HepG2 (cell line): Measurements from ENCODE around the gene ISG20L2. TPM values are rescaled to one million over a fixed set of nuclear protein-coding genes. Genes with fewer than 3 reads are reported as not detected.

Experiments used
- ATAC-seq: fragments of 200-7000 bp; cut with Tn5 transposase; 3 replicates; pipeline ENCODE4 v1.9.1; 2020; ENCODE audit warnings: mild to moderate bottlenecking, moderate library complexity
- BruUV-seq: library from RNA; stranded (reverse); fragments of 400-500 nt; replicated peaks from 2 replicates; lab custom pipeline; 2021; lab: Mats Ljungman, UMichigan
- CTCF ChIA-PET: fragments of 300-600 bp; formaldehyde crosslinking; extraction: SDS; loops from one replicate; lab custom pipeline; 2021; ENCODE audit warnings: low total read pairs, inconsistent platforms, low intra/inter-chr PET ratio; lab: Yijun Ruan, JAX
- POLR2A ChIA-PET: fragments of 350-600 bp; sonication (Branson Sonifier 250); formaldehyde crosslinking; loops from one replicate; lab custom pipeline; 2020; ENCODE audit warnings: antibody characterized with exemption, inconsistent platforms; lab: Yijun Ruan, JAX
- DNase-seq: peaks from one replicate; pipeline ENCODE4 v3.0.0-alpha.2; 2015; ENCODE audit warnings: low spot score
- FAIRE-seq: peaks from 3 replicates; lab custom pipeline; 2011; peaks lifted over from hg19 to GRCh38; lab: Jason Lieb, UNC
- H2AFZ ChIP-seq: one replicate; pipeline ENCODE4 v1.6.1; 2011; ENCODE audit warnings: low read length, inconsistent platforms
- H3K27ac ChIP-seq: fragments of 300-600 bp; 3 replicates; pipeline ENCODE4 v1.8.0; 2011; ENCODE audit warnings: mixed run types, mild to moderate bottlenecking, mixed read lengths, low read length, inconsistent platforms; ENCODE audit not compliant: insufficient read depth; ENCODE audit errors: extremely low read length
- H3K27me3 ChIP-seq, 2 experiments: fragments of 200-600 bp in 1 of 2; 2 replicates in 1 of 2; 3 replicates in 1 of 2; pipeline versions ENCODE4 v1.6.0 to v1.8.0; 2011; ENCODE audit warnings: low read length in 2 of 2, mild to moderate bottlenecking in 2 of 2, moderate library complexity in 2 of 2, inconsistent platforms in 1 of 2; ENCODE audit not compliant: insufficient read depth in 2 of 2, control insufficient read depth in 1 of 2
- H3K36me3 ChIP-seq, 2 experiments: fragments of 200-600 bp in 1 of 2; replicated peaks in 1 of 2; 2 replicates in 1 of 2; 3 replicates in 1 of 2; pipeline versions ENCODE4 v1.5.1 to v1.8.0; 2011; ENCODE audit warnings: low read length in 2 of 2, inconsistent platforms in 1 of 2; ENCODE audit not compliant: insufficient read depth in 2 of 2, control insufficient read depth in 1 of 2
- H3K4me1 ChIP-seq: 2 replicates; pipeline ENCODE4 v1.5.1; 2012; ENCODE audit warnings: low read length, inconsistent platforms; ENCODE audit not compliant: insufficient read depth
- H3K4me2 ChIP-seq: 2 replicates; pipeline ENCODE4 v1.6.0; 2011; ENCODE audit warnings: low read depth, low read length, inconsistent platforms
- H3K4me3 ChIP-seq, 3 experiments: fragments of 200-600 bp in 1 of 3; sonication (generic), shearing (Covaris generic) in 1 of 3; replicated peaks in 1 of 3; 2 replicates each; pipeline ENCODE4 v1.5.1; 2011 to 2016; ENCODE audit warnings: low read length in 3 of 3, inconsistent platforms in 2 of 3, low read depth in 2 of 3, mild to moderate bottlenecking in 2 of 3, control low read depth in 1 of 3, mixed read lengths in 1 of 3; ENCODE audit not compliant: insufficient read depth in 1 of 3
- H3K79me2 ChIP-seq: one replicate; pipeline ENCODE4 v1.6.1; 2011; ENCODE audit warnings: low read length, inconsistent platforms; ENCODE audit not compliant: insufficient read depth
- H3K9ac ChIP-seq: 2 replicates; pipeline ENCODE4 v1.6.0; 2011; ENCODE audit warnings: mild to moderate bottlenecking, low read depth, low read length, inconsistent platforms; ENCODE audit not compliant: insufficient read depth
- H3K9me3 ChIP-seq: 2 replicates; pipeline ENCODE4 v1.5.1; 2012; ENCODE audit warnings: mild to moderate bottlenecking, low read length
- H4K20me1 ChIP-seq: 2 replicates; pipeline ENCODE4 v1.6.0; 2011; ENCODE audit warnings: inconsistent platforms, mild to moderate bottlenecking, low read length, moderate library complexity; ENCODE audit not compliant: insufficient read depth
- BORCS8-MEF2B ChIP-seq: sonication (generic); formaldehyde crosslinking; IDR thresholded peaks from 2 replicates; pipeline ENCODE4 v1.8.0; 2022; ENCODE audit warnings: mild to moderate bottlenecking, missing genetic modification reagents
- MAZ ChIP-seq, 2 experiments: sonication (generic) in 1 of 2; formaldehyde crosslinking in 1 of 2; IDR thresholded peaks; 2 replicates each; pipeline versions ENCODE4 v1.5.0 to v1.6.1; 2012 to 2020; ENCODE audit warnings: low read depth in 2 of 2, mild to moderate bottlenecking in 2 of 2, borderline replicate concordance in 1 of 2, improper control_type of control experiment in 1 of 2, low read length in 1 of 2, missing genetic modification reagents in 1 of 2, moderate library complexity in 1 of 2
- NCOA2 ChIP-seq: sonication (generic); formaldehyde crosslinking; IDR thresholded peaks from 2 replicates; pipeline ENCODE4 v1.8.0; 2022; ENCODE audit warnings: inconsistent platforms
- SP4 ChIP-seq: sonication (generic); formaldehyde crosslinking; IDR thresholded peaks from 2 replicates; pipeline ENCODE4 v1.8.1; 2023; ENCODE audit warnings: mild to moderate bottlenecking, missing genetic modification reagents
- TCF7 ChIP-seq: sonication (generic); IDR thresholded peaks from 2 replicates; pipeline ENCODE4 v1.6.1; 2016; ENCODE audit warnings: antibody characterized with exemption, low read depth
- ZFP36 ChIP-seq: fragments of 150-350 bp; IDR thresholded peaks from 2 replicates; pipeline ENCODE4 v1.6.1; 2018; ENCODE audit warnings: borderline replicate concordance, low read length, low read depth; ENCODE audit not compliant: partially characterized antibody
- ZMYM4 ChIP-seq: sonication (generic); formaldehyde crosslinking; IDR thresholded peaks from 2 replicates; pipeline ENCODE4 v1.8.1; 2023; ENCODE audit warnings: mild to moderate bottlenecking, missing genetic modification reagents
- ZNF501 ChIP-seq: sonication (generic); formaldehyde crosslinking; IDR thresholded peaks from 2 replicates; pipeline ENCODE4 v1.5.1; 2020; ENCODE audit warnings: mild to moderate bottlenecking, moderate library complexity, missing genetic modification reagents
- WGBS: methylation state at CpG from one replicate; pipeline ENCODE4 v1.1.6; 2017; ENCODE audit warnings: low lambda C conversion rate; 5-methylcytosine and 5-hydroxymethylcytosine counted together
- in situ Hi-C: cut with HindIII; loops from 2 replicates; pipeline ENCODE4 v1.10.0; 2017; ENCODE audit warnings: low pct_unique_long_range_greater_than_20kb; ENCODE audit not compliant: extremely low pct_ligation_motif_present
- intact Hi-C: fragments of 100-400 bp; cut with micrococcal nuclease; formaldehyde crosslinking; loops from one replicate; pipeline ENCODE4 v1.10.0; 2022; ENCODE audit not compliant: unreplicated experiment
- polyA plus RNA-seq, 8 experiments: library from polyadenylated mRNA; depleted of rRNA in 3 of 8; stranded (reverse) in 7 of 8; unstranded in 1 of 8; fragments of >200 nt; fragmentation: Illumina TruSeq in 4 of 8; extraction: Trizol in 4 of 8; gene quantifications; 2 replicates each; pipeline versions ENCODE4 v1.2.1 to v1.2.3, GENCODE V29; 2011 to 2016; ENCODE audit warnings: low read depth in 4 of 8, missing spikeins in 1 of 8, mixed read lengths in 1 of 8; ENCODE audit not compliant: insufficient read depth in 1 of 8
- total RNA-seq, 5 experiments: library from RNA; depleted of rRNA; stranded (reverse); fragments of >200 nt; fragmentation: Illumina TruSeq; extraction: Trizol; gene quantifications; 2 replicates each; pipeline ENCODE4 v1.2.3, GENCODE V29; 2016; ENCODE audit warnings: low read depth in 1 of 5
- TF ChIP-seq, protein P1 (sequence below): sonication (generic); formaldehyde crosslinking; IDR thresholded peaks from 2 replicates; pipeline ENCODE4 v1.4.0; 2020; ENCODE audit warnings: missing genetic modification reagents, mild to moderate bottlenecking, borderline replicate concordance
- TF ChIP-seq, protein P2 (sequence below): sonication (generic); formaldehyde crosslinking; IDR thresholded peaks from 2 replicates; pipeline ENCODE4 v1.4.0; 2020; ENCODE audit warnings: mild to moderate bottlenecking, missing genetic modification reagents
- TF ChIP-seq, protein P3 (sequence below): IDR thresholded peaks from 2 replicates; pipeline ENCODE4 v1.6.1; 2016; ENCODE audit warnings: low read depth, borderline replicate concordance

The ISG20L2 gene
- total and polyA plus RNA-seq, 2 of the 13 experiments (the other 11 are each of a cell fraction or from before 2014, with no cell fraction given): 19.8 to 21.3 TPM

DNA sequence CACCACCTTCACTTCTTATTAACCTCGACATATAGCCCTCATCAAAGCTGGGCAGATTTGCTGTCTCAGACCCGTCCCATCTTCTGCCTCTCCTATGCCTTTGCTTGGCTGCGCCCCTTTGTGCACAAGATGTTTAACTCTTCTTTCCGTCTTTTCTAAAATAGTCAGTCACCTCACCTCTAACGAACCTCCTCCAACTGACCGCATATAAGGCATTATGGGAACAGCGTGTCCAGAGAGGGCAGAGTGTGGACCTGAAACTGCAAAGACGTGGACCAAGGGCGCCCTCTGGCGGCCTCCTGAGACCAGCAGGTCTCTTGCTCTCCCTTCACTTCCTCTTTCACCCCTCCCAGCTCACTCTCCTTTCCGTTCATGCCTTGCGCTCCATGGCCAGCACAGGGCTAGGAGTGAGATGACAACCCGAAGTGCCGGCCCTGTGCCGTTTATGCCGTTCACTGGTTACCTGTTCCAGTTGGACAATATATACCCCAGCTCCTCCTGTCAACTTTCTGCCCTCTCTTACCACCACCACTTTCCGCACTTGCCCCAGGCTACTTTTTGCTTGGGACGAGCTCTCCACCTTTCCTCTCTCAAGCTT lies 2.8 kb downstream of the ISG20L2 start (continued):
- TF ChIP-seq, protein P1, sequence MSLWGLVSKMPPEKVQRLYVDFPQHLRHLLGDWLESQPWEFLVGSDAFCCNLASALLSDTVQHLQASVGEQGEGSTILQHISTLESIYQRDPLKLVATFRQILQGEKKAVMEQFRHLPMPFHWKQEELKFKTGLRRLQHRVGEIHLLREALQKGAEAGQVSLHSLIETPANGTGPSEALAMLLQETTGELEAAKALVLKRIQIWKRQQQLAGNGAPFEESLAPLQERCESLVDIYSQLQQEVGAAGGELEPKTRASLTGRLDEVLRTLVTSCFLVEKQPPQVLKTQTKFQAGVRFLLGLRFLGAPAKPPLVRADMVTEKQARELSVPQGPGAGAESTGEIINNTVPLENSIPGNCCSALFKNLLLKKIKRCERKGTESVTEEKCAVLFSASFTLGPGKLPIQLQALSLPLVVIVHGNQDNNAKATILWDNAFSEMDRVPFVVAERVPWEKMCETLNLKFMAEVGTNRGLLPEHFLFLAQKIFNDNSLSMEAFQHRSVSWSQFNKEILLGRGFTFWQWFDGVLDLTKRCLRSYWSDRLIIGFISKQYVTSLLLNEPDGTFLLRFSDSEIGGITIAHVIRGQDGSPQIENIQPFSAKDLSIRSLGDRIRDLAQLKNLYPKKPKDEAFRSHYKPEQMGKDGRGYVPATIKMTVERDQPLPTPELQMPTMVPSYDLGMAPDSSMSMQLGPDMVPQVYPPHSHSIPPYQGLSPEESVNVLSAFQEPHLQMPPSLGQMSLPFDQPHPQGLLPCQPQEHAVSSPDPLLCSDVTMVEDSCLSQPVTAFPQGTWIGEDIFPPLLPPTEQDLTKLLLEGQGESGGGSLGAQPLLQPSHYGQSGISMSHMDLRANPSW: no peak
- TF ChIP-seq SP4 (CRISPR knock-in tag): peak; percentile 54; the same call in 1 of the 2 replicates
- TF ChIP-seq TCF7: no peak
- TF ChIP-seq NCOA2: no peak
- TF ChIP-seq ZNF501: peak; percentile 65; the same call in 1 of the 2 replicates
- TF ChIP-seq, protein P2, sequence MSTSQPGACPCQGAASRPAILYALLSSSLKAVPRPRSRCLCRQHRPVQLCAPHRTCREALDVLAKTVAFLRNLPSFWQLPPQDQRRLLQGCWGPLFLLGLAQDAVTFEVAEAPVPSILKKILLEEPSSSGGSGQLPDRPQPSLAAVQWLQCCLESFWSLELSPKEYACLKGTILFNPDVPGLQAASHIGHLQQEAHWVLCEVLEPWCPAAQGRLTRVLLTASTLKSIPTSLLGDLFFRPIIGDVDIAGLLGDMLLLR: no peak
- TF ChIP-seq, protein P3, sequence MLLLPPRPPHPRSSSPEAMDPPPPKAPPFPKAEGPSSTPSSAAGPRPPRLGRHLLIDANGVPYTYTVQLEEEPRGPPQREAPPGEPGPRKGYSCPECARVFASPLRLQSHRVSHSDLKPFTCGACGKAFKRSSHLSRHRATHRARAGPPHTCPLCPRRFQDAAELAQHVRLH (CRISPR knock-in tag): 0 out of 2 replicates have a peak, but pooled peaks have one; percentile 46
- TF ChIP-seq MAZ (IDR thresholded peaks at IDR 0.05; ENCODE audit: borderline replicate concordance, low read depth, low read length): peak; percentile 72
- 0 out of 2 replicates have a peak, but pooled peaks have one; percentile 46 for TF ChIP-seq MAZ (CRISPR knock-in tag; IDR thresholded peaks at IDR 0.05; ENCODE audit: low read depth)

DNA sequence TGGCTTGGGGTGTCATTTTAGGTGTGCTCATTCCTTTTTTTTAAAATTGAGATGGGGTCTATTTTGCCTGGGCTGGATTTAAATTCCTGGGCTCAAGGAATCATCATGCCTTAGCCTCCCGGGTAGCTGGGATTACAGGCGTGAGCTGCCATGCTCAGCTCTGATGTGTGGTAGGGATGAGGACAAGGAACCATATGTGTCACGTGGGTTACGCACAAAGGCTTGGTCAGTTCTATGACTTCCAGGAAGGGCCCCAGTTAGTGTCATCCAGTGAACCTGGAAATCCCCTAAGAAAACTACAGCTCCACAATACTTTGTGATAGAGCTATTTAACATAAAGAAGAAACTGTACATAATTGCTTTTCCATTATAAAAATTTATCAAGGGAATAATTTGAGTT lies 7.0 kb downstream of the ISG20L2 start:
- in situ Hi-C loops: no loop called here
- Histone ChIP-seq H3K4me3 (no peak overlapping the region), H3K9ac (no peak overlapping the region), H3K36me3 (peaks cover 14 to 35% of the 10 kb centered on the region in 2 experiments), H3K4me1 (peaks cover 25% of the 10 kb centered on the region), H3K9me3 (no peaks in the 10 kb centered on the region), H3K27ac (no peak overlapping the region), H3K27me3 (no peaks in the 10 kb centered on the region), H3K4me2 (no peak overlapping the region), H2AFZ (no peak overlapping the region), H4K20me1 (peaks cover 17% of the 10 kb centered on the region), H3K79me2 (peaks cover 30% of the 10 kb centered on the region)
- POLR2A ChIA-PET: interaction anchor here (0.9 kb wide), 1 partner anchor 15 kb away, joined by 3 read pairs; no protein-coding TSS in a partner anchor
- ATAC-seq (no peak), FAIRE-seq (no peak), DNase-seq (no peak)
- intact Hi-C loops: loop anchor here (10.0 kb wide), 1 partner anchor 57 kb away; no protein-coding TSS in a partner anchor
- no TSS peak for BruUV-seq
- CTCF ChIA-PET: no interaction called here
- no peak for TF ChIP-seq BORCS8-MEF2B
- no peak for TF ChIP-seq ZMYM4 (CRISPR knock-in tag)
- TF ChIP-seq ZFP36: no peak
- 100% methylated on average over 4 of the region's 4 CpGs for WGBS
